ENCODE data around the gene MYO1A. TPM values are rescaled to one million over a fixed set of nuclear protein-coding genes. Genes with fewer than 3 reads are reported as not detected.

Gene MYO1A
- total RNA-seq, 1 experiment from 2014 or later, result 0.12 TPM

DNA sequence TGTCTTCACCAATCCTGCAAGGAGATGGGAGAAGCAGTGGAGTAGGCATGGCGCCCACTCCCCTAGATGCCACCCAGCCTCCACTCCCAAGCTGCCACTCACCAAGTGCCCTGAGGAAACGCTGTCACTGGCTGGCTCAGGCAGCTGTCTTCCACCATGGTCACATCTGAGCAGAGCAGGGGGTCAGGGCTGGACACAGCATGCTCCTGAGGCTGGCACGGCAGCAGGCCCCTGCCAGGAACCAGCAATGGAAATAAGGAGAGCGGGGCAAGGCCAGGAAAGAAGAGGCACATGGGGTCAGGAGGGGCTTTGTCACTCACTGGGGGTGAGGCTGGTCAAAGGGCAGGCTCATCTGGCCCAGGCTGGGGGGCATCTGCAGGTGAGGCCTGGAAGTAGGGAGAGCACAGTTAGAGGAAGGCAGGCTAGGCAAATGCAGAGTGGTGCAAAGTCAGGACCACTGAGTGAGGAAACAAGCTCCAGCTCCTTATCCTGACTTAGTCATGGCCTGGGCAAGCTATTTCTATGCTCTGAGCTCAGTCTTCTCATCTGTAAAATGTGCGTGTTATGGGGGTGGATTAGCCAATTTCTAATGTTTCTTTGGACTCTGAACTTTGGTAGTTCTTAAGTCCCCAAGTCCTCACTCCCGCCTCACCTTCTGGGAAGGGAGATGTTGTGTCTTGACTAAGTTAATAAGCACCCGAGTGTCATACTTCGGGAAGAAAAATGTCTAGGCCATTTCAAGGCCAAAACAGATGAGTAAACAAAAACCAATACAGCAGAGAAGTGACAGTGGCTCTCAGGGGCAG is 47.0 kb upstream of the MYO1A start:
- Mint-ChIP-seq H3K4me3 (ENCODE audit: unreplicated experiment) (no peak overlapping the region), H3K36me3 (ENCODE audit: insufficient read depth, unreplicated experiment) (peaks cover 79% of the 10 kb centered on the region), H3K27me3 (ENCODE audit: insufficient read depth, unreplicated experiment) (no peaks in the 10 kb centered on the region), H3K27ac (ENCODE audit: low read depth, unreplicated experiment) (peak overlapping the region; percentile 78), H3K4me1 (ENCODE audit: insufficient read depth, unreplicated experiment) (peaks cover 46% of the 10 kb centered on the region), H3K9me3 (ENCODE audit: unreplicated experiment) (no peaks in the 10 kb centered on the region)
- TF ChIP-seq, protein P1, sequence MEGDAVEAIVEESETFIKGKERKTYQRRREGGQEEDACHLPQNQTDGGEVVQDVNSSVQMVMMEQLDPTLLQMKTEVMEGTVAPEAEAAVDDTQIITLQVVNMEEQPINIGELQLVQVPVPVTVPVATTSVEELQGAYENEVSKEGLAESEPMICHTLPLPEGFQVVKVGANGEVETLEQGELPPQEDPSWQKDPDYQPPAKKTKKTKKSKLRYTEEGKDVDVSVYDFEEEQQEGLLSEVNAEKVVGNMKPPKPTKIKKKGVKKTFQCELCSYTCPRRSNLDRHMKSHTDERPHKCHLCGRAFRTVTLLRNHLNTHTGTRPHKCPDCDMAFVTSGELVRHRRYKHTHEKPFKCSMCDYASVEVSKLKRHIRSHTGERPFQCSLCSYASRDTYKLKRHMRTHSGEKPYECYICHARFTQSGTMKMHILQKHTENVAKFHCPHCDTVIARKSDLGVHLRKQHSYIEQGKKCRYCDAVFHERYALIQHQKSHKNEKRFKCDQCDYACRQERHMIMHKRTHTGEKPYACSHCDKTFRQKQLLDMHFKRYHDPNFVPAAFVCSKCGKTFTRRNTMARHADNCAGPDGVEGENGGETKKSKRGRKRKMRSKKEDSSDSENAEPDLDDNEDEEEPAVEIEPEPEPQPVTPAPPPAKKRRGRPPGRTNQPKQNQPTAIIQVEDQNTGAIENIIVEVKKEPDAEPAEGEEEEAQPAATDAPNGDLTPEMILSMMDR (IDR thresholded peaks at IDR 0.05; ENCODE audit: unreplicated experiment), result no peak
- no peak for DNase-seq (ENCODE audit: unreplicated experiment)
- no TSS peak for BruUV-seq (replicated peaks)
- POLR2A ChIA-PET, result interaction anchor here (0.6 to 16.5 kb wide), 9 partner anchors 8 to 293 kb away, joined by 3 to 610 read pairs (median 8); partner anchors contain the start of genes NAB2, NEMP1 and STAT6
- intact Hi-C loops (cut with micrococcal nuclease), result no loop called here
- CTCF ChIA-PET, result interaction anchor here (0.6 to 13.9 kb wide), 9 partner anchors 13 to 675 kb away, joined by 3 to 147 read pairs (median 7); partner anchors contain the start of genes EEF1AKMT3, METTL1 and STAT6

DNA sequence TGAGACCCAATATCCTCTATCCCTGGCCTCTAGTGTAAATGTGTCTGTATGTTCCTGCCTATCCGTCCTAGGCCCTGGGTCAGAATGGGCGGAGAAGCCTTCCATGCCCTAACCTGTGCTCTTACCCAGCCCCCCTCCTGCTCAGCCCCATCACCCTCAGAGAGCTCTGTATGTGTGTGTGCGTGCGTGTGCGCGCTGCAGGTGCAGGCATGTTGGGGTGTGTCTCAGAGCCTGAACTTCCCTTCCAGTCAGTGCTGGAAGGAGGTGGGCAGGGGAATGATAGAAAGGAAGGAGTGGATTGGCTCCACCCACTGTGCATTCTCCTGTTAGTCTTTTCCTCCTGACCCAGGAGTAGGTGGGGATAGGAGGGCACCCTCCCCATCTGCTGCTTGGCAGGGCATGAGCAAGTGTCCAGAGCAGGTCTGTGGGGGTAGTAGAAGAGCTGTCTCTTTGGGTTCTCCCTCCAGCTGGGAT is 46.2 kb upstream of the MYO1A start:
- no peaks in the 10 kb centered on the region for H3K27me3 Mint-ChIP-seq (ENCODE audit: insufficient read depth, unreplicated experiment)
- peaks cover 81% of the 10 kb centered on the region for H3K36me3 Mint-ChIP-seq (ENCODE audit: insufficient read depth, unreplicated experiment)
- ChIA-PET POLR2A (interaction anchor here (0.8 to 16.5 kb wide), 10 partner anchors 8 to 199 kb away, joined by 3 to 610 read pairs (median 6); partner anchors contain the start of genes NAB2, NEMP1 and STAT6), CTCF (interaction anchor here (0.6 to 13.9 kb wide), 11 partner anchors 8 to 87 kb away, joined by 3 to 147 read pairs (median 6); partner anchors contain the start of gene STAT6)
- H3K27ac Mint-ChIP-seq (ENCODE audit: low read depth, unreplicated experiment), result peak overlapping the region; percentile 78
- BruUV-seq (replicated peaks), result no TSS peak
- intact Hi-C loops (cut with micrococcal nuclease), result no loop called here
- peak; percentile 95 for DNase-seq (ENCODE audit: unreplicated experiment)
- no peaks in the 10 kb centered on the region for H3K9me3 Mint-ChIP-seq (ENCODE audit: unreplicated experiment)
- H3K4me3 Mint-ChIP-seq (ENCODE audit: unreplicated experiment), result no peak overlapping the region
- H3K4me1 Mint-ChIP-seq (ENCODE audit: insufficient read depth, unreplicated experiment), result peaks cover 51% of the 10 kb centered on the region
- TF ChIP-seq, protein P1 (IDR thresholded peaks at IDR 0.05; ENCODE audit: unreplicated experiment), result no peak

DNA sequence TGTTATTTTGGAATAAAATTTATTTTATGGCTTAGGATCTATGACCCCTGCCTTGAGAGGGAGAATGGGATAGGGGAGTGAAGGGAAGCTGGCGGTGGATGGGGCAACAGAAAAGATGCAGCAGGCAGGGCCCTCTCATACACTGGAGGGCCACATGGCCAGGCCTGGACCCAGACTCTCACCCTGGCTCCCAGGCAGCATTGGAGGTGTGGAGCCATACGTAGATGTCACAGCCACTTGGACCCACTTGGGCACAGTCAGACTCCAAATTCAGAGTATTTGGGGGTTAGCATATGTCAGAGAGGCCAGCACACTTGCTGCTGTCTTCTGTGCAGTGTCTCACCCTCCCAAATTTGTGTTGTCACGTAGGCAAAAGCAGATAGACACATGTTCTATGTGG is 45.5 kb upstream of the MYO1A start:
- Mint-ChIP-seq H3K27me3 (ENCODE audit: insufficient read depth, unreplicated experiment) (no peaks in the 10 kb centered on the region), H3K4me3 (ENCODE audit: unreplicated experiment) (no peak overlapping the region), H3K36me3 (ENCODE audit: insufficient read depth, unreplicated experiment) (peaks cover 84% of the 10 kb centered on the region), H3K27ac (ENCODE audit: low read depth, unreplicated experiment) (peak overlapping the region; percentile 78), H3K4me1 (ENCODE audit: insufficient read depth, unreplicated experiment) (peaks cover 58% of the 10 kb centered on the region), H3K9me3 (ENCODE audit: unreplicated experiment) (no peaks in the 10 kb centered on the region)
- no TSS peak for BruUV-seq (replicated peaks)
- intact Hi-C loops (cut with micrococcal nuclease), result no loop called here
- ChIA-PET POLR2A (interaction anchor here (0.7 to 16.5 kb wide), 13 partner anchors 7 to 409 kb away, joined by 3 to 610 read pairs (median 5); partner anchors contain the start of genes NAB2, NEMP1, SHMT2 and STAT6), CTCF (interaction anchor here (0.6 to 13.9 kb wide), 10 partner anchors 9 to 87 kb away, joined by 3 to 147 read pairs (median 5); partner anchors contain the start of gene STAT6)
- TF ChIP-seq, protein P1 (IDR thresholded peaks at IDR 0.05; ENCODE audit: unreplicated experiment), result no peak
- DNase-seq (ENCODE audit: unreplicated experiment), result no peak
